ENCODE results near the gene AR. TPM values are rescaled to one million over a fixed set of nuclear protein-coding genes. Genes with fewer than 3 reads are reported as not detected.

Gene AR
- total and polyA plus RNA-seq, 10 of the 15 experiments (the other 5 are each of a cell fraction or from before 2014, with no cell fraction given): 0.07 to 0.09 (median 0.08) TPM; not detected in 7

- ChIA-PET SMC1A (ENCODE audit: uncharacterized antibody, unreplicated experiment) (interaction anchor here (0.6 kb wide), 1 partner anchor 89 kb away, joined by 3 read pairs; no protein-coding TSS in a partner anchor), POLR2A (no interaction called here), CTCF (no interaction called here), RAD21 (ENCODE audit: unreplicated experiment) (no interaction called here)
- H3K4me3 ChIP-seq: no peak overlapping the region
- DNase-seq (ENCODE audit: low read depth, low spot score) (no peak), ATAC-seq (no peak), FAIRE-seq (no peak)
- H3K4me2 ChIP-seq (ENCODE audit: control insufficient read depth, insufficient read depth): no peak overlapping the region
- H3K79me2 ChIP-seq (ENCODE audit: control insufficient read depth, insufficient read depth, low read length): no peaks in the 10 kb centered on the region
- H3K27ac ChIP-seq (ENCODE audit: control insufficient read depth, insufficient read depth): no peak overlapping the region
- in situ Hi-C loops (cut with MboI): no loop called here
- no peaks in the 10 kb centered on the region for H3K27me3 ChIP-seq (replicated peaks in 1 of 2; ENCODE audit: control insufficient read depth in 2 of 2, insufficient read depth in 2 of 2, low read length in 1 of 2)
- no peaks in the 10 kb centered on the region for H3K4me1 ChIP-seq (ENCODE audit: control insufficient read depth, insufficient read depth, low read length)
- H2AFZ ChIP-seq (ENCODE audit: control insufficient read depth, low read depth, low read length): no peak overlapping the region
- no peaks in the 10 kb centered on the region for H3K36me3 ChIP-seq (ENCODE audit: control insufficient read depth in 2 of 2, insufficient read depth in 2 of 2, low read length in 1 of 2)
- WGBS (ENCODE audit: insufficient coverage, insufficient replicate concordance, low lambda C conversion rate, missing lambda C conversion rate): 63% methylated on average over 3 of the region's 3 CpGs
- no peak overlapping the region for H3K9ac ChIP-seq (ENCODE audit: control insufficient read depth, insufficient read depth, low read length)
- BruUV-seq (replicated peaks): no TSS peak
- no peaks in the 10 kb centered on the region for H3K9me3 ChIP-seq (replicated peaks; ENCODE audit: control insufficient read depth, insufficient read depth, low read length)
- no peaks in the 10 kb centered on the region for H4K20me1 ChIP-seq (ENCODE audit: control insufficient read depth, insufficient read depth)
- intact Hi-C loops (cut with micrococcal nuclease; ENCODE audit: unreplicated experiment): no loop called here
- TF ChIP-seq FOXM1 (IDR thresholded peaks at IDR 0.05; ENCODE audit: low read depth, low read length): no peak
- TF ChIP-seq, protein P1, sequence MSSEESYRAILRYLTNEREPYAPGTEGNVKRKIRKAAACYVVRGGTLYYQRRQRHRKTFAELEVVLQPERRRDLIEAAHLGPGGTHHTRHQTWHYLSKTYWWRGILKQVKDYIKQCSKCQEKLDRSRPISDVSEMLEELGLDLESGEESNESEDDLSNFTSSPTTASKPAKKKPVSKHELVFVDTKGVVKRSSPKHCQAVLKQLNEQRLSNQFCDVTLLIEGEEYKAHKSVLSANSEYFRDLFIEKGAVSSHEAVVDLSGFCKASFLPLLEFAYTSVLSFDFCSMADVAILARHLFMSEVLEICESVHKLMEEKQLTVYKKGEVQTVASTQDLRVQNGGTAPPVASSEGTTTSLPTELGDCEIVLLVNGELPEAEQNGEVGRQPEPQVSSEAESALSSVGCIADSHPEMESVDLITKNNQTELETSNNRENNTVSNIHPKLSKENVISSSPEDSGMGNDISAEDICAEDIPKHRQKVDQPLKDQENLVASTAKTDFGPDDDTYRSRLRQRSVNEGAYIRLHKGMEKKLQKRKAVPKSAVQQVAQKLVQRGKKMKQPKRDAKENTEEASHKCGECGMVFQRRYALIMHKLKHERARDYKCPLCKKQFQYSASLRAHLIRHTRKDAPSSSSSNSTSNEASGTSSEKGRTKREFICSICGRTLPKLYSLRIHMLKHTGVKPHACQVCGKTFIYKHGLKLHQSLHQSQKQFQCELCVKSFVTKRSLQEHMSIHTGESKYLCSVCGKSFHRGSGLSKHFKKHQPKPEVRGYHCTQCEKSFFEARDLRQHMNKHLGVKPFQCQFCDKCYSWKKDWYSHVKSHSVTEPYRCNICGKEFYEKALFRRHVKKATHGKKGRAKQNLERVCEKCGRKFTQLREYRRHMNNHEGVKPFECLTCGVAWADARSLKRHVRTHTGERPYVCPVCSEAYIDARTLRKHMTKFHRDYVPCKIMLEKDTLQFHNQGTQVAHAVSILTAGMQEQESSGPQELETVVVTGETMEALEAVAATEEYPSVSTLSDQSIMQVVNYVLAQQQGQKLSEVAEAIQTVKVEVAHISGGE (CRISPR knock-in tag; IDR thresholded peaks at IDR 0.05): no peak
- TF ChIP-seq RUNX3 (IDR thresholded peaks at IDR 0.05; ENCODE audit: low read length): no peak
- TF ChIP-seq, protein P2, sequence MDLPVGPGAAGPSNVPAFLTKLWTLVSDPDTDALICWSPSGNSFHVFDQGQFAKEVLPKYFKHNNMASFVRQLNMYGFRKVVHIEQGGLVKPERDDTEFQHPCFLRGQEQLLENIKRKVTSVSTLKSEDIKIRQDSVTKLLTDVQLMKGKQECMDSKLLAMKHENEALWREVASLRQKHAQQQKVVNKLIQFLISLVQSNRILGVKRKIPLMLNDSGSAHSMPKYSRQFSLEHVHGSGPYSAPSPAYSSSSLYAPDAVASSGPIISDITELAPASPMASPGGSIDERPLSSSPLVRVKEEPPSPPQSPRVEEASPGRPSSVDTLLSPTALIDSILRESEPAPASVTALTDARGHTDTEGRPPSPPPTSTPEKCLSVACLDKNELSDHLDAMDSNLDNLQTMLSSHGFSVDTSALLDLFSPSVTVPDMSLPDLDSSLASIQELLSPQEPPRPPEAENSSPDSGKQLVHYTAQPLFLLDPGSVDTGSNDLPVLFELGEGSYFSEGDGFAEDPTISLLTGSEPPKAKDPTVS (IDR thresholded peaks at IDR 0.05; ENCODE audit: low read depth, low read length): no peak
These were observed 20.7 kb upstream of the AR start for GRCh38 chrX:67523002-67523681.

Data from GM12878 (cell line).